Trophoblast cell (in vitro differentiated cells and primary cell): ENCODE results near the gene SEZ6L2.
A peak's percentile ranks its signal among the peaks of the same experiment; 100 is the strongest.

Experiments used
- DNase-seq, 2 donors: peaks; one replicate each; pipeline ENCODE4 v3.0.0-alpha.2; 2016
- H2AFZ ChIP-seq: 2 replicates; pipeline ENCODE4 v1.6.1; 2013; ENCODE audit warnings: low read length, moderate library complexity, mild to moderate bottlenecking; ENCODE audit not compliant: insufficient read depth, poor library complexity
- H2AK5ac ChIP-seq: 2 replicates; pipeline ENCODE4 v1.6.1; 2013; ENCODE audit warnings: mild to moderate bottlenecking, low read length
- H2BK120ac ChIP-seq: 2 replicates; pipeline ENCODE4 v1.6.1; 2013; ENCODE audit warnings: low read length, mild to moderate bottlenecking, moderate library complexity; ENCODE audit not compliant: insufficient read depth, poor library complexity
- H2BK12ac ChIP-seq: 2 replicates; pipeline ENCODE4 v1.6.1; 2013; ENCODE audit warnings: mild to moderate bottlenecking, low read length, moderate library complexity
- H2BK5ac ChIP-seq: 2 replicates; pipeline ENCODE4 v1.6.1; 2013; ENCODE audit warnings: low read length, low read depth, moderate library complexity, mild to moderate bottlenecking; ENCODE audit not compliant: poor library complexity
- H3K14ac ChIP-seq: 2 replicates; pipeline ENCODE4 v1.6.1; 2013; ENCODE audit warnings: mild to moderate bottlenecking, low read length
- H3K18ac ChIP-seq: 2 replicates; pipeline ENCODE4 v1.6.1; 2013; ENCODE audit warnings: mild to moderate bottlenecking, low read length
- H3K23ac ChIP-seq: 2 replicates; pipeline ENCODE4 v1.6.1; 2013; ENCODE audit warnings: low read length
- H3K27ac ChIP-seq: 2 replicates; pipeline ENCODE4 v1.5.1; 2013; ENCODE audit warnings: low read depth, mild to moderate bottlenecking, inconsistent platforms, low read length, moderate library complexity
- H3K27me3 ChIP-seq: 2 replicates; pipeline ENCODE4 v1.6.1; 2013; ENCODE audit warnings: inconsistent platforms, mild to moderate bottlenecking, low read length, moderate library complexity; ENCODE audit not compliant: insufficient read depth
- H3K36me3 ChIP-seq, 2 experiments: 1 replicate in 1 of 2; 2 replicates in 1 of 2; pipeline ENCODE4 v1.6.1; 2013; ENCODE audit warnings: low read length in 2 of 2, mild to moderate bottlenecking in 2 of 2, moderate library complexity in 1 of 2; ENCODE audit not compliant: insufficient read depth in 2 of 2, control insufficient read depth in 1 of 2
- H3K4ac ChIP-seq: 2 replicates; pipeline ENCODE4 v1.6.1; 2013; ENCODE audit warnings: low read depth, mild to moderate bottlenecking, low read length, moderate library complexity
- H3K4me1 ChIP-seq, 2 experiments: 1 replicate in 1 of 2; 2 replicates in 1 of 2; pipeline ENCODE4 v1.6.1; 2013; ENCODE audit warnings: low read length in 2 of 2, mild to moderate bottlenecking in 2 of 2, moderate library complexity in 1 of 2; ENCODE audit not compliant: insufficient read depth in 2 of 2, control insufficient read depth in 1 of 2
- H3K4me2 ChIP-seq: 2 replicates; pipeline ENCODE4 v1.6.1; 2013; ENCODE audit warnings: inconsistent platforms, mild to moderate bottlenecking, low read length, moderate library complexity
- H3K4me3 ChIP-seq: 2 replicates; pipeline ENCODE4 v1.5.1; 2013; ENCODE audit warnings: mild to moderate bottlenecking, low read depth, low read length, inconsistent platforms
- H3K79me1 ChIP-seq: one replicate; pipeline ENCODE4 v1.6.1; 2013; ENCODE audit warnings: low read length
- H3K79me2 ChIP-seq: 2 replicates; pipeline ENCODE4 v1.6.1; 2013; ENCODE audit warnings: low read length, mild to moderate bottlenecking; ENCODE audit not compliant: control insufficient read depth, insufficient read depth, poor library complexity
- H3K9ac ChIP-seq: 2 replicates; pipeline ENCODE4 v1.6.1; 2013; ENCODE audit warnings: mild to moderate bottlenecking, low read length
- H3K9me3 ChIP-seq: 2 replicates; pipeline ENCODE4 v1.6.1; 2013; ENCODE audit warnings: low read depth, mild to moderate bottlenecking, control low read depth, inconsistent platforms, low read length; ENCODE audit not compliant: insufficient read depth
- H4K12ac ChIP-seq: 2 replicates; pipeline ENCODE4 v1.6.1; 2013; ENCODE audit warnings: low read depth, mild to moderate bottlenecking, low read length, moderate library complexity
- H4K8ac ChIP-seq: 2 replicates; pipeline ENCODE4 v1.6.1; 2013; ENCODE audit warnings: low read depth, mild to moderate bottlenecking, low read length, moderate library complexity
- H4K91ac ChIP-seq: one replicate; pipeline ENCODE4 v1.6.1; 2013; ENCODE audit warnings: low read depth, mild to moderate bottlenecking, low read length, moderate library complexity
- WGBS: extraction: QIAGEN DNeasy Blood & Tissue Kit; methylation state at CpG from one replicate; pipeline ENCODE4 v1.1.7; 2013; ENCODE audit warnings: missing lambda C conversion rate; ENCODE audit not compliant: insufficient read length, insufficient coverage; ENCODE audit errors: extremely low coverage; 5-methylcytosine and 5-hydroxymethylcytosine counted together

SEZ6L2 gene

DNA sequence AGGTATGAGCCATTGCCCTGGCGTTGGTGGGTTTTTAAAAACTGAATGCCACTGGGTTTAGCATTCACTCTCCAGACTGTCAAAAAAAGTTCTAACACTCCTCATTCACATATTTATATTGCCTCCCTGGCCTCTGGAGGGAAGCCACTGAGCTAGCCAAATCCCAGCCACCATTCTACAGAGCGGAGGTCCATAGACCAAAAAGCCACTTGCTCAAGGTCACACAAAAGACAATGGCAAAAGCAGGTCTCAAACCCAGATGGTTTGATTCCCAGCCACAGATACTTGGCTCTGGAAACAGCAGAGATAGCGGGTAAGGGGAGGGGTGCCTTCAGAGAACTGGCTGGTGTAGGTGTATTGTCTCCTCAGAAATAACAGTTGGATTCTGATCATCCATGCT, 18.3 kb downstream of the SEZ6L2 start:
- Histone ChIP-seq H2BK120ac (no peak overlapping the region), H2AK5ac (no peak overlapping the region), H3K4ac (no peak overlapping the region), H3K27ac (no peak overlapping the region), H3K14ac (no peak overlapping the region), H3K9me3 (peaks cover 4% of the 10 kb centered on the region), H4K8ac (no peak overlapping the region), H3K4me3 (no peak overlapping the region), H3K79me1 (no peaks in the 10 kb centered on the region), H2AFZ (no peak overlapping the region), H2BK12ac (no peak overlapping the region), H3K4me1 (peaks cover 0 to 3% of the 10 kb centered on the region in 2 experiments), H3K4me2 (no peak overlapping the region), H3K79me2 (no peaks in the 10 kb centered on the region), H3K9ac (no peak overlapping the region), H4K91ac (no peak overlapping the region), H3K36me3 (peaks cover 0 to 4% of the 10 kb centered on the region in 2 experiments), H3K18ac (no peak overlapping the region), H4K12ac (no peak overlapping the region), H3K23ac (no peak overlapping the region), H3K27me3 (peaks cover 16% of the 10 kb centered on the region), H2BK5ac (no peak overlapping the region)
- WGBS = no CpG with 5 or more reads among the region's 3 CpGs
- no peak for DNase-seq

DNA sequence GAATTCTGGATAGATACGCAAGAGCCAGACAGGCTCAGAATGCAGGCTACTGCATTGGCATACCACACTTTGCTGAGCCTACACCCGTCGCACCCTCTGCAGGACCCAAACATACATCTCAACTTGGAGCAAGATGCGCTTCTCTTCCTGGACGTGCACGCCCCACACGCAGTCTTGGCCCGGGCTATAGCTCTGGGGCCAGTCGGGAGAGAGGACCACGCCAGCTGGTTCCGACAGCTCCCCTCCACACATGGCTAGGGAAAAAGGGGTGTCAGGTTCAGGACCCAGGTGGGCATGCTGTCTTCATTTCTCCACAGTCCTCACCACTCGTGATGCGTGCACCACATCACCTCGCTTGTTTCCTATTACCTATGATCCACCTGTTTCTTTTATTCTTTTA, 21.2 kb downstream of the SEZ6L2 start:
- DNase-seq = no peak
- Histone ChIP-seq H4K91ac (no peak overlapping the region), H3K18ac (no peak overlapping the region), H2BK12ac (no peak overlapping the region), H2BK120ac (no peak overlapping the region), H3K36me3 (peaks cover 0 to 4% of the 10 kb centered on the region in 2 experiments), H3K79me1 (no peaks in the 10 kb centered on the region), H3K4me1 (peaks cover 0 to 3% of the 10 kb centered on the region in 2 experiments), H2BK5ac (no peak overlapping the region), H3K4me3 (no peak overlapping the region), H3K23ac (no peak overlapping the region), H2AK5ac (no peak overlapping the region), H4K8ac (no peak overlapping the region), H3K4ac (no peak overlapping the region), H3K14ac (no peak overlapping the region), H3K9ac (no peak overlapping the region), H3K4me2 (no peak overlapping the region), H3K79me2 (no peaks in the 10 kb centered on the region), H3K27ac (no peak overlapping the region), H3K9me3 (peaks cover 5% of the 10 kb centered on the region), H4K12ac (no peak overlapping the region), H2AFZ (no peak overlapping the region), H3K27me3 (peaks cover 18% of the 10 kb centered on the region)
- WGBS = no CpG with 5 or more reads among the region's 14 CpGs

- Histone ChIP-seq H2AFZ (no peak overlapping the region), H3K9ac (no peak overlapping the region), H3K27ac (no peak overlapping the region), H3K9me3 (peaks cover 5% of the 10 kb centered on the region), H3K27me3 (peaks cover 18% of the 10 kb centered on the region), H2BK12ac (no peak overlapping the region), H3K18ac (no peak overlapping the region), H3K4me3 (no peak overlapping the region), H3K4ac (no peak overlapping the region), H2AK5ac (no peak overlapping the region), H3K14ac (no peak overlapping the region), H3K36me3 (peaks cover 0 to 4% of the 10 kb centered on the region in 2 experiments), H4K12ac (no peak overlapping the region), H4K91ac (no peak overlapping the region), H3K23ac (no peak overlapping the region), H4K8ac (no peak overlapping the region), H3K4me1 (peaks cover 0 to 3% of the 10 kb centered on the region in 2 experiments), H3K4me2 (no peak overlapping the region), H3K79me1 (no peaks in the 10 kb centered on the region), H3K79me2 (no peaks in the 10 kb centered on the region), H2BK5ac (no peak overlapping the region), H2BK120ac (no peak overlapping the region)
- peak in 1 of 2 donors; percentile 31 for DNase-seq
- no CpG with 5 or more reads among the region's 28 CpGs for WGBS
Observed at GRCh38 chr16:29877266-29877961, 21.9 kb downstream of the SEZ6L2 start.

DNA sequence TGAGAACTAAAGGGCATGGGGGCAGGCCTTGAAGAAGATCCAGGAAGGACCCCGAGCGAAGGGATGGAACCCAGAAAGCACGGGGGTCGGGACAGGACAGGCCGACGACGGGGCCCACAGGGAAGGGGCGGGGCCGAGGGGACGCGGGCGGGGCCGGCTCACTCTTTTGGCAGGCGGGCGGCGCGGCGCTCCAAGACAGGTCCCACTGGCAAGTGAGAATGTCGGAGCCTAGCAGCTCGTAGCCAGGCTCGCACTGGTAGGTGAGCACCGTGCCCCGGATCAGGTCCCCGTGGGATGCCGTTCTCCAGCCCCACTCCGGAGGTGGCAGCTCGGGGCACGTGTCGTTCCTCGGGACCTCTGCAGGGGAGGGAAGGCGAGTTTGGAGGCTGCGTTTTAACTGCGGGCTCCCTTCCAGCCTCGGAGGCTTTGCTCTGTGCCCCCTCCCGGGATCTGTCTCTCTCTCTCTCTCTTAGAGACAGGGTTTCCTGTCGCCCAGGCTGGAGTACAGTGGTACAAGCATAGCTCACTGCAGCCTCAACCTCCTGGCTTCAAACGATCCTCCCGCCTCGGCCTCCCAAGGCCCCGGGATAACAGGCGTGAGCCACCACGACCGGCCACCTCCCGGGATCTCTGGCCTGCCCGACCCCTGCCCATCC, 22.6 kb downstream of the SEZ6L2 start:
- no peak overlapping the region for H4K8ac ChIP-seq
- no peak overlapping the region for H3K27ac ChIP-seq
- H3K27me3 ChIP-seq = peaks cover 18% of the 10 kb centered on the region
- peaks cover 0 to 4% of the 10 kb centered on the region in 2 experiments for H3K36me3 ChIP-seq
- H3K4me2 ChIP-seq = peak overlapping the region; percentile 30
- no peak overlapping the region for H3K18ac ChIP-seq
- WGBS = no CpG with 5 or more reads among the region's 45 CpGs
- peaks cover 5% of the 10 kb centered on the region for H3K9me3 ChIP-seq
- no peak overlapping the region for H3K23ac ChIP-seq
- H3K9ac ChIP-seq = no peak overlapping the region
- H3K14ac ChIP-seq = no peak overlapping the region
- H2AFZ ChIP-seq = no peak overlapping the region
- H3K4me3 ChIP-seq = no peak overlapping the region
- peak in 1 of 2 donors; percentile 18 for DNase-seq
- H3K4ac ChIP-seq = no peak overlapping the region
- H4K12ac ChIP-seq = no peak overlapping the region
- H4K91ac ChIP-seq = no peak overlapping the region
- no peak overlapping the region for H2AK5ac ChIP-seq
- H2BK5ac ChIP-seq = no peak overlapping the region
- no peaks in the 10 kb centered on the region for H3K79me1 ChIP-seq
- peaks cover 0 to 3% of the 10 kb centered on the region in 2 experiments for H3K4me1 ChIP-seq
- H3K79me2 ChIP-seq = no peaks in the 10 kb centered on the region
- H2BK120ac ChIP-seq = no peak overlapping the region
- no peak overlapping the region for H2BK12ac ChIP-seq
